GM12891 (cell line): ENCODE results near the gene CDK6.

Experiments used
- DNase-seq: peaks from one replicate; pipeline ENCODE4 v3.0.0; 2011; ENCODE audit warnings: low spot score; ENCODE audit not compliant: insufficient read length
- FAIRE-seq: peaks from 2 replicates; lab custom pipeline; 2011; peaks lifted over from hg19 to GRCh38; lab: Jason Lieb, UNC
- PAX5 ChIP-seq: IDR thresholded peaks from 2 replicates; pipeline ENCODE4 v1.6.1; 2011; ENCODE audit warnings: low read length, moderate library complexity, mild to moderate bottlenecking; ENCODE audit not compliant: insufficient read depth, severe bottlenecking
- POLR2A ChIP-seq: IDR thresholded peaks from 2 replicates; pipeline ENCODE4 v1.6.1; 2011; ENCODE audit warnings: low read depth, low read length, control low read depth
- POLR2AphosphoS5 ChIP-seq: IDR thresholded peaks from 2 replicates; pipeline ENCODE4 v1.6.1; 2011; ENCODE audit warnings: low read depth, low read length, control low read depth
- POU2F2 ChIP-seq: IDR thresholded peaks from 2 replicates; pipeline ENCODE4 v1.6.1; 2011; ENCODE audit warnings: low read depth, mild to moderate bottlenecking, control low read depth, low read length, moderate library complexity
- SPI1 ChIP-seq: IDR thresholded peaks from 2 replicates; pipeline ENCODE4 v1.6.1; 2011; ENCODE audit warnings: low read depth, low read length, control low read depth
- TAF1 ChIP-seq: IDR thresholded peaks from 2 replicates; pipeline ENCODE4 v1.6.1; 2011; ENCODE audit warnings: low read depth, low read length, control low read depth

Gene CDK6

DNA sequence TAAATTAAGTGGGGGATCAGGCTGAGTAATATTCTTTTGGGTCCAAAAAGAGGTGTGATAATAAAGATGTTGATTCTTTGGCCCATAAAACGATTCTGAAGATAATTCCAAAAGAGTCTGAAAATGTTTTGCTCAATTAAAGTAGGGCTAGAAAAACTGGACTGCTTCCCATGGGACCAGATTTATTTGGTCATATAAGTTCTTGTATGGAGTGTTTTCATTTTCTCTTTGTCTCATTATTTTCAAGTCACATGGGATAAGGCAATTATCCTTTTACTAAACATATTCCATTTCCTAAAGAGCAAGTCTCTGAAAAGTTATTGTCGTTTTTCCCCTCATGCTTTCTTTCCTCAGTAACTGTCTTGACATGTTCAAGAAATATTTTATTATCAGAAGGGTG is 41.5 kb downstream of the CDK6 start:
- no peak for FAIRE-seq
- TF ChIP-seq PAX5 (no peak), TAF1 (no peak), SPI1 (no peak), POLR2AphosphoS5 (no peak), POLR2A (no peak), POU2F2 (no peak)
- DNase-seq, result no peak

DNA sequence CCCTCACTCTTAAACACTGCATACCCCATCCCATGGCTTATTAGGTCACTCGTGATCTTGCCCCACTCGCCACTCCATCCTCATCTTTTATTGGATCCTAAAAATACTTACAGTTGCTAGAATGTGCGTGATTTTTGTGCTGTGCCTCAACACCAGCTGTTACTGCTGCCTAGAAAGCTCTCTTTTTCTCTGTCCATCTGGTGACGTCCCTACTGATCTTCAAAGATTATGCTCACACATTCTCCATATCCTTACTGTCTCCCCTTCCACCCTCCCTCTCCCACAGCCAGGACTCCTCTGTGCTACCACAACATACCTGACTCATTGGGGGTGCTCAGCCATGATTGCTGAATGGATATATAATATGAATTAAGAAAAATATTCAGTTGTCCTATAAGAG is 42.0 kb downstream of the CDK6 start:
- no peak for DNase-seq
- TF ChIP-seq SPI1, result no peak
- TF ChIP-seq TAF1, result no peak
- no peak for TF ChIP-seq PAX5
- no peak for TF ChIP-seq POLR2A
- TF ChIP-seq POU2F2, result no peak
- no peak for TF ChIP-seq POLR2AphosphoS5
- FAIRE-seq, result no peak

DNA sequence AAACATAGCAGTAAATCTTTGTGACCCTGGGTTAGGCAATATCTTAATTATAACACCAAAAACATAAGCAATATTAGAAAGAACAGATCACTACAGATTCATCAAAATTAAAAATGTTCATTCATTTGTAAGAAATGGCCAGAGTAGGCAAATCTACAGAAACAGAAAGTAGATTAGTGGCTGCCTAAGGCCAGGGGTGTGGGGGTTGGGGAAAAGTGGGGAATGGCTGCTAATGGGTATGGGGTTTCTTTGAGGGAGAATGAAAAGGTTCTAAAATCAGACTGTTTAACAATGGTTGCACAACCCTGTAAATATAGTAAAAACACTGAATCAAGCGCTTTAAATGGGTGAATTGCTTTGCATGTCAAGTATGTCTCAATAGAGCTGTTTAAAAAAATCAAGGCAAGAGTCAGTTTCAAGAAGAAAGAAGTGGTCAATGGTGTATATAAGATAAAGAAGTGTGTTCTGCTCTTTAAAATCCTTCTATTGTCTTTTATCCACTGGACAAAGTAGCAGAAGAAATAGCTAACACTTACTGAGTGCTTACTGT is 42.6 kb downstream of the CDK6 start:
- no peak for DNase-seq
- no peak for FAIRE-seq
- TF ChIP-seq SPI1 (no peak), TAF1 (no peak), POLR2A (no peak), POU2F2 (no peak), POLR2AphosphoS5 (no peak), PAX5 (no peak)

DNA sequence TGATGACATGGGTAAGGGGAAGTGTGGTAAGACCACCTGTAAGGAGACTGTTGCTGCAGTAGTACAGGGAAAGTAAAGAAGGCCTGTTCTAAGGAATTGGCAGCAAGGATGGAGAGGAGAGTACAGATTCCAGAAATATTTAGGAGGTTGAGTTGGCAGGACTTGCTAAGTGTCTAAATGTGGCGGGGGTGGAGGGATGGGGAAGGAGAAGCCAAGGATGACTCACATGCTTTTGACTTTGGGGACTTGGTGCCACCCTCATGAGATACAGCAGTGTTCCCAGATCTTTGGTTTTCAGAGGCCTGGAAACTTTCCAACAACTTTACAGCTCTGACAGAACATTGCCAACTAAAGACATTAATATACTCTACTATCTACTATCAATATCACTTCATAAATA is 45.4 kb downstream of the CDK6 start:
- no peak for TF ChIP-seq POU2F2
- TF ChIP-seq POLR2A, result no peak
- no peak for TF ChIP-seq TAF1
- no peak for TF ChIP-seq POLR2AphosphoS5
- no peak for TF ChIP-seq PAX5
- TF ChIP-seq SPI1, result no peak
- DNase-seq (no peak), FAIRE-seq (no peak)

DNA sequence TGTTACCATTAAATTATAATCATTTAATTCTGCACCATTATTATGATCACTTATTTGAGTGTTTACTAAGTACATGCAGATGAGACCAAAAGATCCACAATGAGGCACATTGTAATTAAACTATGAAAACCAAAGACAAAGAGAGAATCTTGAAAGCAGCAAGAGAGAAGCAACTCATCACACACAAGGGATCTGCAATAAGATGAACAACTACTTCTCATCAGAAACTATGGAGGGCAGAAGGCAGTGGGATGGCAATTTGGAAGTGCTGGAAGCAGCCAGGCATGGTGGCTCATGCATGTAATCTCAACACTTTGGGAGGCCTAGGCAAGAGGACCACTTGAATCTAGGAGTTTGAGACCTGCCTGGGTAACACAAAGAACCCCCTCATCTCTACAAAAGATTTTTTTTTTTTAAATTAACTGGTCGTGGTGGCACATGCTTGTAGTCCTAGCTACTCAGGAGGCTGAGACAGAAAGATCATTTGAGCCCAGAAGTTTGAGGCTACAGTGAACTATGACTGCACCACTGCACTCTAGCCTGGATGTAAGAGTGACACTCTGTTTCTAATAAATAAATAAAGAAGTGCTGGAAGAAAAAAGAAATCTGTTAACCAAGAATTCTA is 47.7 kb downstream of the CDK6 start:
- FAIRE-seq, result no peak
- DNase-seq, result no peak
- no peak for TF ChIP-seq TAF1
- TF ChIP-seq PAX5, result no peak
- no peak for TF ChIP-seq POLR2A
- no peak for TF ChIP-seq POLR2AphosphoS5
- no peak for TF ChIP-seq SPI1
- no peak for TF ChIP-seq POU2F2

DNA sequence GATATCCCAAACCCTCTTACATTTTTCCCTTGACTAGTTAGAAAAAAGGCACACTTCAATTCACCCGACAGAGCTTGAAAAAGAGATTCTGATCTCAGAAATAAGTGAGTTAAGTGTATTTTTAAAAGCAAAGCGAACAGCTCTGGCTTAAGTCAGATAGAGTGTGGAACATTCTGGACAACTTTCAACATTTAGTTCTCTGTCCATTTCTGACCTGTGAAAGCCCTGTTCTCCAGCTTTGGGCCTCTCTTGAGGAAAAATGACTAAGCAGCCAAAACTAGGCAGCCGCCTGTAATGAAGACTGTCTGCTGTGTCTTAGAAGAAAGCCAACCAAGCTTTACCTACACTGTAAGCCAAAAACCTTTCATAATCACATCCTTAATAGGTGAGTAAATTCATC is 50.5 kb downstream of the CDK6 start:
- DNase-seq (no peak), FAIRE-seq (no peak)
- TF ChIP-seq TAF1, result no peak
- no peak for TF ChIP-seq POU2F2
- no peak for TF ChIP-seq POLR2AphosphoS5
- no peak for TF ChIP-seq PAX5
- TF ChIP-seq POLR2A, result no peak
- no peak for TF ChIP-seq SPI1

DNA sequence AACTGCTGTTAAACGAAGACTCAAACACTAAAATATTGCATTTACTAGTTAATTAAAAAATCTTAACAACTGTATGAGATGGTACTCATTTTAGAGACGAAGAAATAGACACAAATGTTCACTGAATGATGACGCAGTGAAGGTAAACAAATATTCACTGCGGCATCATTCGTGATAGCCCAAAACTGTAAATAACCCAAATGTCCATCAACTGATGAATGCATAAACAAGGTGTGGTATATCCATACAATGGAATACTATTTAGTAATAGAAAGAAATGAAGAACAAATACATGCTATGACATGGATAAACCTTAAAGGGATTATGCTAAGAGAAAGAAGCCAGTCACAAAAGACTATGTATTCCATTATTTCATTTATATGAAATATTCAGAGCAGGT is 51.4 kb downstream of the CDK6 start:
- TF ChIP-seq TAF1, result no peak
- TF ChIP-seq PAX5, result no peak
- no peak for TF ChIP-seq POLR2AphosphoS5
- TF ChIP-seq POU2F2, result no peak
- TF ChIP-seq SPI1, result no peak
- TF ChIP-seq POLR2A, result no peak

DNA sequence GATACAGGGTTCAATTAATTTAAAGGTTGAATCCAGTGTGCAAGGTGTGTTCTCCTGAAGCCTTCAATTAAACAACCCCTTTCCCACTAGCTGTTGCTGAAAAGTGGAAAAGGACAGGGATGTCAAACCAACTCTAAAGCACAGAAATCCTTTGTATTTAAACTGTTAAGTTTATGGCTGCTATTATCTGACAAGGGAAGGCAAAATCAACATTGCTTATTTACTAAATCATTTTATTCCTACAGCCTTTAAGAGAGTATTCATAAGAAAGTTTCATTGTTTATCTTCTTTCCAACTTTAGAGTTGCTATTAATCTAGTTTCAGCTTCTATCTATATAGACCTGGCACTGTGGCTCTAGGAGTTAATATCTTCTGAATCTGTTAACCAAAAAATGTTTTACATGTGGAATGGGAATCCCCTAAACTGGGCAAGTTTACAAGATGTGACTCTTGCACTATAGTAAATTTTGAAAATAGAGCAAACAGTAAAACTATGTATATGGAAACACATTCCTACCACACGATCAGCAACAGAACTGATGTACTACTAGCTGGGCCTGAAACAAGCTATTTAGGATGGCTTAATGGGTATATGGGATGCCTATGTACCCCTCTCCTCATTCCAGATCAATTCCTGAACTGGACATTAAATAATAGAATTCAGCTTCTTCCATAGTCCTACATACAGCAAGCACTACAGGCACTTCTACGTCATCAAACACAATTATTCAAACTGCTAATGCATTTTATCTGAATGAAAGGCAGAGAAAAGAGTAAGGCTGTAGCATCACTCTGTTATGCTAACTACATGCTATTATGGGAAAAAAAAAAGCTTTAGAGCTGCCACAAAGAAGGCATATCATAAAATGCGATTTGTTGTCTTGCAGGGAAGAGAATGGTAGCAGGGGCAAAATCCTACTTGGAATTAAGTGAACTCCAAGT is 52.8 kb downstream of the CDK6 start:
- FAIRE-seq (peak; percentile 54), DNase-seq (no peak)
- TF ChIP-seq PAX5, result no peak
- TF ChIP-seq SPI1, result no peak
- TF ChIP-seq POU2F2, result no peak
- TF ChIP-seq TAF1, result no peak
- TF ChIP-seq POLR2A, result no peak
- TF ChIP-seq POLR2AphosphoS5, result no peak

More for the DNA sequence above, 51.4 kb downstream of the CDK6 start:
- no peak for FAIRE-seq
- no peak for DNase-seq

DNA sequence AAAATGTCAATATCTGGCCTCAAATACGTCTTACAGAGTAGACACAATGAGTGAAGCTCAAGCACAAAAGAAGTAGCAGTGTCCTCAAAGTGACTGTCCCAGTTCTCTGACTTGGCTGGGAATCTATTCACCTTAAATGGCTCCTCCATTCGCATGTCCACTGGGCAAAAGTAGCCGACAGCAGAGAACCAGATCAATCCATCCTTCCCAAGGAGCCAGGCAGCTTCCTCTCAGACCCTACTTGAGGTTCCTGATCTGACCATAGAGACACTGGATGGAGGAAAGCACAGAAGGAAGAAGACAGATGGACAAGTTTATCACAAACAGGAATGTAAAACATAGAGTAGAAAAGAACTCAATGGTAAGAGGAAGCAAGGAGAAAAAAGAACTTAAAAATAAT is 53.5 kb downstream of the CDK6 start:
- DNase-seq, result no peak
- FAIRE-seq, result peak; percentile 45
- TF ChIP-seq POLR2AphosphoS5 (no peak), POLR2A (no peak), PAX5 (no peak)

DNA sequence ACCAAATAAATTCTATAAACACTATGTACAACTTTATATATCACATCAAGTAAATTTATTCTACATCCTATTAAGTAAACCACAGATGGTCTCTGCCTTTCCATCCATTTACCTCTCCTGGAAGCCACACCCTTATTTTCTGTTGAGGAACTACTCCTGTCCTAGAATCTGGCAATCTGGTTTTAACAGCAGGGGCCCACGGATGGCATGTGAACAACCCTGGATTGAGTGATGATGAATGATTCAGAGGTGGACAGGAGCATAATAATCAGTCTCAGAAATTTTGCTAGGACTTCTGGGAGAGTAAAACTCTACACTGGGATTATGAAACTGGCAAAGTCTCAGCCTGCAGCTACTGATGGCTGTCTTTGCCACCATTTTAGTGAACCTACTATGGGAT is 54.1 kb downstream of the CDK6 start:
- FAIRE-seq (no peak), DNase-seq (no peak)
- TF ChIP-seq POLR2AphosphoS5 (no peak), POLR2A (no peak), SPI1 (no peak), POU2F2 (no peak), TAF1 (no peak), PAX5 (no peak)
